RWPE1 (cell line): ENCODE measurements around the gene FCRL2.

Experiments
- CTCF ChIA-PET: fragments of 350-600 bp; sonication (Branson Sonifier 250); formaldehyde crosslinking; extraction: SDS; loops from one replicate; lab custom pipeline; 2021; lab: Yijun Ruan, JAX
- POLR2A ChIA-PET: fragments of 400-600 bp; formaldehyde crosslinking; extraction: SDS; loops from one replicate; lab custom pipeline; 2020; ENCODE audit warnings: antibody characterized with exemption; ENCODE audit not compliant: low non-redundant PET; lab: Yijun Ruan, JAX
- DNase-seq: peaks from one replicate; pipeline ENCODE4 v3.0.0; 2012; ENCODE audit warnings: low spot score
- H3K27ac ChIP-seq: fragments of 450-650 bp; 2 replicates; pipeline ENCODE4 v1.5.1; 2017
- CTCF ChIP-seq: fragments of 450-650 bp; conservative IDR thresholded peaks from 2 replicates; pipeline ENCODE4 v1.5.1; 2017; ENCODE audit warnings: low read depth, mild to moderate bottlenecking

Gene FCRL2

GRCh38 chr1:157803851-157804250 is 26.9 kb upstream of the FCRL2 start:
- no peak for DNase-seq
- TF ChIP-seq CTCF: no peak
- ChIA-PET CTCF (interaction anchor here (0.6 kb wide), 1 partner anchor 1407 kb away, joined by 3 read pairs; no protein-coding TSS in a partner anchor), POLR2A (no interaction called here)
- no peak overlapping the region for H3K27ac ChIP-seq

GRCh38 chr1:157799996-157800395 is 23.1 kb upstream of the FCRL2 start:
- ChIA-PET CTCF (no interaction called here), POLR2A (no interaction called here)
- DNase-seq: no peak
- TF ChIP-seq CTCF: no peak
- H3K27ac ChIP-seq: no peak overlapping the region

GRCh38 chr1:157798211-157798610 is 21.3 kb upstream of the FCRL2 start:
- DNase-seq: peak; percentile 6
- CTCF ChIA-PET: interaction anchor here (0.6 kb wide), 1 partner anchor 537 kb away, joined by 4 read pairs; no protein-coding TSS in a partner anchor
- no peak for TF ChIP-seq CTCF
- POLR2A ChIA-PET: no interaction called here
- H3K27ac ChIP-seq: no peak overlapping the region

GRCh38 chr1:157785248-157785647 is 8.3 kb upstream of the FCRL2 start:
- ChIA-PET POLR2A (no interaction called here), CTCF (interaction anchor here (1.5 kb wide), 1 partner anchor 94 kb away, joined by 4 read pairs; no protein-coding TSS in a partner anchor)
- no peak for DNase-seq
- H3K27ac ChIP-seq: no peak overlapping the region
- TF ChIP-seq CTCF: no peak

GRCh38 chr1:157784801-157785200 is 7.9 kb upstream of the FCRL2 start:
- H3K27ac ChIP-seq: no peak overlapping the region
- TF ChIP-seq CTCF: no peak
- no peak for DNase-seq
- ChIA-PET POLR2A (no interaction called here), CTCF (no interaction called here)

GRCh38 chr1:157782931-157783330 is 6.0 kb upstream of the FCRL2 start:
- TF ChIP-seq CTCF: no peak
- CTCF ChIA-PET: no interaction called here
- POLR2A ChIA-PET: no interaction called here
- DNase-seq: no peak
- H3K27ac ChIP-seq: no peak overlapping the region
